Activated naive CD8-positive, alpha-beta T cell treated with anti-CD3 and anti-CD28 coated beads for 36 hours (primary cell): ENCODE data around the gene TNIP1. TPM values are rescaled to one million over a fixed set of nuclear protein-coding genes. Genes with fewer than 3 reads are reported as not detected.

Experiments used
- total RNA-seq, 2 experiments: library from RNA; stranded (reverse); gene quantifications; one replicate each; pipeline ENCODE4 v1.2.3, GENCODE V29; 2021

TNIP1 gene
- total RNA-seq, 2 experiments from 2014 or later: 185 to 189 TPM

Other genes starting within 250 kb of the TNIP1 start
- 1 to 10 TPM; 2.5 to 2.9 TPM for gene IRGM, start 234.5 kb downstream of the TNIP1 start, total RNA-seq
- gene ZNF300, start 176.1 kb downstream of the TNIP1 start, total RNA-seq: 1 to 10 TPM; 2.8 TPM
- not detected for gene GPX3, start 60.4 kb downstream of the TNIP1 start, total RNA-seq
- 100 to 1,000 TPM; 407 to 417 TPM for gene ANXA6, start 76.7 kb upstream of the TNIP1 start, total RNA-seq
- gene CCDC69, start 143.1 kb upstream of the TNIP1 start, total RNA-seq: 10 to 100 TPM; 27.5 to 29.6 TPM
- gene GM2A, start 172.2 kb upstream of the TNIP1 start, total RNA-seq: 10 to 100 TPM; 18.0 to 18.8 TPM
- not detected for gene SLC36A3, start 222.7 kb upstream of the TNIP1 start, total RNA-seq